Measurements from ENCODE around the gene IP6K3.

GRCh38 chr6:33696076-33696475 lies 50.6 kb downstream of the IP6K3 start:
- TF ChIP-seq TCF12 (IDR thresholded peaks at IDR 0.05) (no peak), POLR2AphosphoS5 (IDR thresholded peaks at IDR 0.05; ENCODE audit: low read depth, low read length) (no peak), CTCF (IDR thresholded peaks at IDR 0.05) (no peak), USF1 (IDR thresholded peaks at IDR 0.05; ENCODE audit: borderline replicate concordance, low read depth) (no peak), YY1 (IDR thresholded peaks at IDR 0.05; ENCODE audit: low read depth) (no peak), RXRA (IDR thresholded peaks at IDR 0.05; ENCODE audit: borderline replicate concordance, low read depth) (no peak), EP300 (IDR thresholded peaks at IDR 0.05; ENCODE audit: borderline replicate concordance in 1 of 2, low read depth in 1 of 2, low read length in 1 of 2) (no peak)

Data from SK-N-SH (cell line).